ENCODE measurements around the gene NMNAT3. TPM values are rescaled to one million over a fixed set of nuclear protein-coding genes. Genes with fewer than 3 reads are reported as not detected.

The NMNAT3 gene
- total RNA-seq, 1 experiment from 2014 or later: 1.3 TPM

DNA sequence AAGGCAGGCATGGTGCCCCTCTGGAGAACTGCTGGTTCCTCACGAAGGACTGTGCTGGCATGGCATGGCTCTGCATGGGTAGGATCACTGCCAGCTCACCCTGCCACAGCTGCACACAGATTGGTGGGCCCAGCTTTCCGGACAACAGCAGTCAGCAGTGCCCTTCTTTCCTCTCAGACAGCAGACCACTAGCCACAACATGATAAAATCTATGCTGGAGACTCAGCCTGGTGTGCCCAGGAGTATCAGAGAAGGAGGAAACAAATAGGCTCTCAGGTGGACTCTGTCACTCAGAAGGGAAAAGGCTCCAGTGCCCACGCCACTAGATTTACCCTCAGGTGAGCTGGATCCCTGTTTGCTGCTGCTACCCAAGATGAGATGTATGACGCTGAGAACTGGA is 4.9 kb downstream of the NMNAT3 start:
- Mint-ChIP-seq H3K9me3 (no peaks in the 10 kb centered on the region), H3K36me3 (ENCODE audit: insufficient read depth in 1 of 3, low read depth in 3 of 3) (no peaks in the 10 kb centered on the region), H3K4me3 (no peak overlapping the region), H3K4me1 (peaks cover 28 to 37% of the 10 kb centered on the region in 2 experiments), H3K27me3 (ENCODE audit: low read depth) (peaks cover 58% of the 10 kb centered on the region), H3K27ac (no peak overlapping the region)
- no peak overlapping the region for H3K23ac ChIP-seq (ENCODE audit: insufficient read length, low read depth, low read length)
- no peak overlapping the region for H3K4me2 ChIP-seq (ENCODE audit: insufficient read depth, insufficient read length, low read length)
- H3K14ac ChIP-seq (ENCODE audit: insufficient read depth, low read length): no peak overlapping the region
- no peak overlapping the region for H2BK5ac ChIP-seq (ENCODE audit: insufficient read length, low read length)
- H3K27me3 ChIP-seq (ENCODE audit: insufficient read depth, low read length): peaks cover 16% of the 10 kb centered on the region; the same call in 1 of the 2 replicates
- H3K79me2 ChIP-seq (ENCODE audit: insufficient read depth, low read length): no peaks in the 10 kb centered on the region
- H3K4ac ChIP-seq (ENCODE audit: low read depth, low read length): no peak overlapping the region
- no peaks in the 10 kb centered on the region for H4K20me1 ChIP-seq (ENCODE audit: control insufficient read depth, insufficient read depth, insufficient read length)
- H2BK20ac ChIP-seq (ENCODE audit: low read depth, low read length, poor library complexity, severe bottlenecking): no peak overlapping the region
- no CpG with 5 or more reads among the region's 4 CpGs for WGBS (ENCODE audit: extremely low coverage, insufficient read length, low lambda C conversion rate)
- no peak overlapping the region for H3K27ac ChIP-seq (ENCODE audit: insufficient read length, low read depth, low read length)
- H3K9me3 ChIP-seq (ENCODE audit: control insufficient read depth, low read depth, low read length): no peaks in the 10 kb centered on the region
- H2AFZ ChIP-seq (ENCODE audit: low read length): no peak overlapping the region
- no peak overlapping the region for H3T11ph ChIP-seq (ENCODE audit: low read length)
- peaks cover 16% of the 10 kb centered on the region; the same call in 1 of the 2 replicates for H3K4me1 ChIP-seq (ENCODE audit: insufficient read depth, low read length)
- H4K5ac ChIP-seq (ENCODE audit: insufficient read length, low read depth, low read length): no peak overlapping the region
- DNase-seq: no peak
- no peak overlapping the region for H3K18ac ChIP-seq (ENCODE audit: insufficient read length, low read depth, low read length)
- H3K9ac ChIP-seq (ENCODE audit: extremely low read depth, insufficient read length, low read length): no peak overlapping the region
- no peak overlapping the region for H2BK15ac ChIP-seq (ENCODE audit: low read depth, low read length)
- peaks cover 6% of the 10 kb centered on the region for H3K23me2 ChIP-seq (ENCODE audit: insufficient read length, low read depth, low read length, poor library complexity, severe bottlenecking)
- H2AK5ac ChIP-seq (ENCODE audit: insufficient read length, low read length): no peak overlapping the region
- H2BK120ac ChIP-seq (ENCODE audit: low read depth, low read length, poor library complexity, severe bottlenecking): no peak overlapping the region
- TF ChIP-seq, protein P1, sequence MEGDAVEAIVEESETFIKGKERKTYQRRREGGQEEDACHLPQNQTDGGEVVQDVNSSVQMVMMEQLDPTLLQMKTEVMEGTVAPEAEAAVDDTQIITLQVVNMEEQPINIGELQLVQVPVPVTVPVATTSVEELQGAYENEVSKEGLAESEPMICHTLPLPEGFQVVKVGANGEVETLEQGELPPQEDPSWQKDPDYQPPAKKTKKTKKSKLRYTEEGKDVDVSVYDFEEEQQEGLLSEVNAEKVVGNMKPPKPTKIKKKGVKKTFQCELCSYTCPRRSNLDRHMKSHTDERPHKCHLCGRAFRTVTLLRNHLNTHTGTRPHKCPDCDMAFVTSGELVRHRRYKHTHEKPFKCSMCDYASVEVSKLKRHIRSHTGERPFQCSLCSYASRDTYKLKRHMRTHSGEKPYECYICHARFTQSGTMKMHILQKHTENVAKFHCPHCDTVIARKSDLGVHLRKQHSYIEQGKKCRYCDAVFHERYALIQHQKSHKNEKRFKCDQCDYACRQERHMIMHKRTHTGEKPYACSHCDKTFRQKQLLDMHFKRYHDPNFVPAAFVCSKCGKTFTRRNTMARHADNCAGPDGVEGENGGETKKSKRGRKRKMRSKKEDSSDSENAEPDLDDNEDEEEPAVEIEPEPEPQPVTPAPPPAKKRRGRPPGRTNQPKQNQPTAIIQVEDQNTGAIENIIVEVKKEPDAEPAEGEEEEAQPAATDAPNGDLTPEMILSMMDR (conservative IDR thresholded peaks at IDR 0.05): no peak
- no peak overlapping the region for H4K91ac ChIP-seq (ENCODE audit: insufficient read length, low read depth, low read length)
- H3K79me1 ChIP-seq (ENCODE audit: insufficient read depth, low read depth, low read length, poor library complexity, severe bottlenecking): no peaks in the 10 kb centered on the region
- H3K56ac ChIP-seq (ENCODE audit: insufficient read length, low read depth, low read length): no peak overlapping the region
- no peak overlapping the region for H2BK12ac ChIP-seq (ENCODE audit: insufficient read length, low read depth, low read length)
- H4K8ac ChIP-seq (replicated peaks; ENCODE audit: insufficient read length, low read depth, low read length): no peak overlapping the region
